ENCODE data around the gene UROS.

DNA sequence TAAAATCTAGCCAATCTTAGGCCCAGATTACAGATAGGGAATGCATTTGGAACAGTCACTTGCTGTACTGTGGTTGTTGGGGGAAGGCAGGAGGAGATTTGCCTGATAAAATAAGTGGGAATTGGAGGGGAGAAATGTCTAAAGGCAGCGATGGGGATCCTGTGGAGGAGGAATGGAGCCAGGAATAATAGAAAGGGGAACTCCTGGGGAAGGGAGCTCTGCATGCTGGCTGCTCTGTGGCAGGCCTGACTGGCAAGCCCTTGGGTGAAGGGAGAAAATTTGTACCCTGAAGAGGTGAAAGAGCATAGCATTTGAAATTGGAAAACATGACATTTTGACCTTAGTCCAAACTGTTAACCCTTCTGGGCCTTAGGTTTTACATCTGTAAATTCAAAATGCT lies 61.1 kb downstream of the UROS start:
- TF ChIP-seq POLR2A (IDR thresholded peaks at IDR 0.05; ENCODE audit: low read length) (no peak), GATA1 (IDR thresholded peaks at IDR 0.05; ENCODE audit: low read depth, low read length) (no peak)

Measured in erythroblast (primary cell).